Liver (tissue), 2 donors: Measurements from ENCODE around the gene MEP1B.

Source experiments
- CTCF ChIP-seq: fragments of 150-350 bp; IDR thresholded peaks from 2 replicates; pipeline ENCODE4 v1.5.1; 2017; ENCODE audit warnings: improper control_type of control experiment, low read depth, low read length; ENCODE audit not compliant: missing input control
- YY1 ChIP-seq: IDR thresholded peaks from 2 replicates; pipeline ENCODE4 v1.6.1; 2016; ENCODE audit warnings: antibody characterized with exemption, mild to moderate bottlenecking
- donor health status: healthy.

GRCh38 chr18:32219431-32220018 lies 29.7 kb downstream of the MEP1B start:
- TF ChIP-seq CTCF (no peak), YY1 (no peak)
